Mucosa of rectum (tissue), 2 donors: ENCODE measurements around the gene GOLGA3.

ENCODE experiments used
- H3K27ac ChIP-seq, 2 donors: one replicate each; pipeline ENCODE4 v1.7.0; 2013; ENCODE audit warnings: inconsistent platforms in 2 of 2, low read depth in 2 of 2, low read length in 2 of 2
- H3K27me3 ChIP-seq, 2 donors: one replicate each; pipeline ENCODE4 v1.7.0; 2013; ENCODE audit warnings: low read length in 2 of 2; ENCODE audit not compliant: control insufficient read depth in 2 of 2, insufficient read depth in 2 of 2
- H3K36me3 ChIP-seq, 2 donors: one replicate each; pipeline ENCODE4 v1.7.0; 2013; ENCODE audit warnings: low read length in 2 of 2; ENCODE audit not compliant: control insufficient read depth in 2 of 2, insufficient read depth in 2 of 2
- H3K4me1 ChIP-seq, 2 donors: one replicate each; pipeline ENCODE4 v1.7.0; 2013; ENCODE audit warnings: low read length in 2 of 2, mild to moderate bottlenecking in 1 of 2; ENCODE audit not compliant: control insufficient read depth in 2 of 2, insufficient read depth in 2 of 2
- H3K4me3 ChIP-seq, 2 donors: one replicate each; pipeline ENCODE4 v1.7.0; 2013; ENCODE audit warnings: low read length in 2 of 2
- H3K9ac ChIP-seq, 2 donors: one replicate each; pipeline ENCODE4 v1.7.0; 2013; ENCODE audit warnings: low read length in 2 of 2, low read depth in 1 of 2, mild to moderate bottlenecking in 1 of 2
- H3K9me3 ChIP-seq, 2 donors: one replicate each; pipeline ENCODE4 v1.7.0; 2013; ENCODE audit warnings: low read length in 2 of 2; ENCODE audit not compliant: control insufficient read depth in 2 of 2
- donor health status: healthy.
- donor health status: Normal muscosa, but diverticular disease.

GOLGA3 gene

DNA sequence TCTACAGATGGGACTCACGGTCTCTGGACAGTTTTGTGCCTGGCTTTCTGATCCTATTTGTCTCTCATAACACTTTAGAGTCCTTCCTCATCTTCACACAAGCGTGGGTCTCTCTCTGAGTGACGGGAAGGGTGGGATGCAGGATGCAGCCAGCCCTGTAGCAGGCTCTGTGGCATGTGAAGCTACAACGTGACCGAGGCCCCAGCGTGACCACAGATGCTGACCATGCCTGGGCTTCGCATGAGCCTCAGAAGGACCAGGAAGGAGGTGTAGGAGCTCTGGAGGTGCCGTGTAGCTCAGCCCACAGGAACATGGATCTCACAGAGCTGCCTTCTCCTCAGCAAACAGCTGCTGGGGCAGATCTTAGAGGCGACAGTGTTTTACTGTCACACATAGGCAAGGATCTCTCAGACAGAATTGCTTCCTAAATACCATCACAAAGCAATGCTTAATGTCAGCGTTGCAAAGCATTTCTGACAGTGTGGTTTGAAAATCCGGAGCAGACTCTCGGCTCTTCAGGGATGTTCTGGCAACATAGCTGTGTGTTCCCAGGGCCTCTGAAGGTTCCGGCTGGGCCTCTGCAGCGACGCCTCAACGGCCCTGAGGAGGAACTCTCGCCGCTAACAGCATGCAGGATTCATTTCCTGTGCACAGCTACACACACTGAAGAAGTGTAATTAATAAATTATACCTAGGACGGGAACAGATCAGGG is 88.9 kb downstream of the GOLGA3 start:
- H3K9me3 ChIP-seq, result no peaks in the 10 kb centered on the region
- H3K4me1 ChIP-seq, result no peaks in the 10 kb centered on the region
- H3K4me3 ChIP-seq, result no peak overlapping the region
- H3K27me3 ChIP-seq, result no peaks in the 10 kb centered on the region
- H3K36me3 ChIP-seq, result peaks cover 69 to 78% of the 10 kb centered on the region in 2 donors
- H3K27ac ChIP-seq, result no peak overlapping the region
- H3K9ac ChIP-seq, result no peak overlapping the region

- no peaks in the 10 kb centered on the region for H3K4me1 ChIP-seq
- H3K27me3 ChIP-seq, result no peaks in the 10 kb centered on the region
- no peak overlapping the region for H3K27ac ChIP-seq
- H3K9ac ChIP-seq, result no peak overlapping the region
- H3K36me3 ChIP-seq, result peaks cover 77 to 86% of the 10 kb centered on the region in 2 donors
- no peaks in the 10 kb centered on the region for H3K9me3 ChIP-seq
- no peak overlapping the region for H3K4me3 ChIP-seq
Observed at GRCh38 chr12:132736913-132737312, 91.8 kb downstream of the GOLGA3 start.

- Histone ChIP-seq H3K27me3 (no peaks in the 10 kb centered on the region), H3K27ac (no peak overlapping the region), H3K4me3 (no peak overlapping the region), H3K9me3 (no peaks in the 10 kb centered on the region), H3K9ac (no peak overlapping the region), H3K36me3 (peaks cover 75 to 87% of the 10 kb centered on the region in 2 donors), H3K4me1 (no peaks in the 10 kb centered on the region)
Observed at GRCh38 chr12:132736378-132736777, 92.3 kb downstream of the GOLGA3 start.

DNA sequence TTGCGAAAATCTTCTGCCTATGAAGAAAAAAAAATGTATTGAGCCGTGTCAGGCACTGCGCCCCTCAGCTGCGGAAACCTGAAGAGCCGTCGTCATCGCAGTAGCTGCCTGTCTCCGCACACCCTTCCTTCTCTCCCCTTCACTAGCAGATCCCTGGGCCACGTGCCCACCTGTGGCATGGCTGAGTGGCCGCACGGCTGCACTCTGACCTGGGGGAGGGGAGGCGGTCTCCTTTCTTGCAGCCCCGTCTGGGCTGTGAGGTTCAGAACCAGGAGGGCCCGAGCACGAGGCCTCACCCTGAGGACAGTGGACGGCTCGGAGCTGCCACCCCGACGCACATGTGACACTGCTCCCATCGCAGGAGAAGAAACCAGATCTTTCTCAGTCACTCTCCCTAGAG is 93.2 kb downstream of the GOLGA3 start:
- Histone ChIP-seq H3K36me3 (peaks cover 70 to 88% of the 10 kb centered on the region in 2 donors), H3K27ac (no peak overlapping the region), H3K9me3 (no peaks in the 10 kb centered on the region), H3K9ac (no peak overlapping the region), H3K4me3 (no peak overlapping the region), H3K4me1 (no peaks in the 10 kb centered on the region), H3K27me3 (no peaks in the 10 kb centered on the region)

DNA sequence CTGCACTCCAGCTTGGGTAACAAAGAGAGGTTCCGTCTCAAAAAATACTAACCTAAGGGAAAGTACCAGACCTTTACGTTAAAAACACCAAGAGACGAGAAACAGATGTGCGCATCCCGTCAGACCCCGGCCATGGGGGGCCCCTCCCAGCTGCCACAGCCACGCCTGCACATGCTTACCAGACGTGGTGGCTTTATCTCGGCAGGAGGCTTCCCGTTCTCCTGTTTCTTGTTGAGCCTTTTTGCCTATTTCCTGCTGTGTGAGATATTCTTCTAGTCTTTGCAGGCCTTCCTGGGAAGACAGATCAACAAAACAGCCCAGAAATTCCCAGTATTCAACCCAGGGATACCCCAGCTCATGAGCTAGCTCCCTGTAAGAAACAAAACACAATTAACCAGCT is 94.5 kb downstream of the GOLGA3 start:
- no peaks in the 10 kb centered on the region for H3K9me3 ChIP-seq
- no peaks in the 10 kb centered on the region for H3K4me1 ChIP-seq
- no peak overlapping the region for H3K27ac ChIP-seq
- H3K4me3 ChIP-seq, result no peak overlapping the region
- H3K36me3 ChIP-seq, result peaks cover 60 to 83% of the 10 kb centered on the region in 2 donors
- H3K27me3 ChIP-seq, result no peaks in the 10 kb centered on the region
- no peak overlapping the region for H3K9ac ChIP-seq

- Histone ChIP-seq H3K9ac (no peak overlapping the region), H3K36me3 (peaks cover 61 to 84% of the 10 kb centered on the region in 2 donors), H3K4me3 (no peak overlapping the region)
Observed at GRCh38 chr12:132731574-132731973, 97.1 kb downstream of the GOLGA3 start.

DNA sequence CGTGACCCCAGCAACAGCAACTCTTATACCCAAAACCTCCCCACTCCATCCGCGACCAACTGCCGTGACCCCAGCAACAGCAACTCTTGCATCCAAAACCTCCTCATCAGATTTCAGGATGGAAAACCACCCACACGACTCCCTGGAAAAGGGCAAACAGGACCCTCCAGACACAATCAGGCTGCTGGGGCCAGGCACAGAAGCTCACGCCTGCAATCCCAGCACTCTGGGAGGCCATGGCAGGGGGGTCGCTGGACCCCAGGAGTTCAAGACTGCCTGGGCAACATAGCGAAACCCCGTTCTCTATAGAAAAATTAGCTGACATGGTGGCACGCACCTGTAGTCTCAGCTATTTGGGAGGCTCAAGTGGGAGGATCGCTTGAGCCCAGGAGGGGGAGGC is 98.3 kb downstream of the GOLGA3 start:
- H3K9me3 ChIP-seq, result no peaks in the 10 kb centered on the region
- no peak overlapping the region for H3K27ac ChIP-seq
- peaks cover 63 to 85% of the 10 kb centered on the region in 2 donors for H3K36me3 ChIP-seq
- H3K4me1 ChIP-seq, result no peaks in the 10 kb centered on the region
- H3K4me3 ChIP-seq, result no peak overlapping the region
- H3K9ac ChIP-seq, result no peak overlapping the region
- no peaks in the 10 kb centered on the region for H3K27me3 ChIP-seq

More at GRCh38 chr12:132731574-132731973, 97.1 kb downstream of the GOLGA3 start:
- Histone ChIP-seq H3K27me3 (no peaks in the 10 kb centered on the region), H3K9me3 (no peaks in the 10 kb centered on the region), H3K27ac (no peak overlapping the region), H3K4me1 (no peaks in the 10 kb centered on the region)

GRCh38 chr12:132729541-132730320 is 98.9 kb downstream of the GOLGA3 start:
- no peaks in the 10 kb centered on the region for H3K4me1 ChIP-seq
- peaks cover 62 to 83% of the 10 kb centered on the region in 2 donors for H3K36me3 ChIP-seq

GRCh38 chr12:132728502-132728901 is 100.2 kb downstream of the GOLGA3 start:
- Histone ChIP-seq H3K36me3 (peaks cover 54 to 82% of the 10 kb centered on the region in 2 donors), H3K9ac (no peak overlapping the region), H3K27me3 (no peaks in the 10 kb centered on the region), H3K4me1 (no peaks in the 10 kb centered on the region), H3K4me3 (no peak overlapping the region), H3K9me3 (no peaks in the 10 kb centered on the region), H3K27ac (no peak overlapping the region)

More at GRCh38 chr12:132729541-132730320, 98.9 kb downstream of the GOLGA3 start:
- H3K9ac ChIP-seq, result no peak overlapping the region
- no peak overlapping the region for H3K27ac ChIP-seq
- no peak overlapping the region for H3K4me3 ChIP-seq
- no peaks in the 10 kb centered on the region for H3K27me3 ChIP-seq
- H3K9me3 ChIP-seq, result no peaks in the 10 kb centered on the region

GRCh38 chr12:132727091-132727794 is 101.4 kb downstream of the GOLGA3 start:
- Histone ChIP-seq H3K9me3 (no peaks in the 10 kb centered on the region), H3K36me3 (peaks cover 45 to 76% of the 10 kb centered on the region in 2 donors), H3K9ac (no peak overlapping the region), H3K27ac (no peak overlapping the region), H3K4me1 (no peaks in the 10 kb centered on the region), H3K27me3 (no peaks in the 10 kb centered on the region), H3K4me3 (no peak overlapping the region)
